ELR (cell line): Measurements from ENCODE around the gene NPAS3.

ENCODE experiments used
- DNase-seq: peaks from one replicate; pipeline ENCODE4 v3.0.0-alpha.2; 2015; ENCODE audit warnings: low read depth

NPAS3 gene

DNA sequence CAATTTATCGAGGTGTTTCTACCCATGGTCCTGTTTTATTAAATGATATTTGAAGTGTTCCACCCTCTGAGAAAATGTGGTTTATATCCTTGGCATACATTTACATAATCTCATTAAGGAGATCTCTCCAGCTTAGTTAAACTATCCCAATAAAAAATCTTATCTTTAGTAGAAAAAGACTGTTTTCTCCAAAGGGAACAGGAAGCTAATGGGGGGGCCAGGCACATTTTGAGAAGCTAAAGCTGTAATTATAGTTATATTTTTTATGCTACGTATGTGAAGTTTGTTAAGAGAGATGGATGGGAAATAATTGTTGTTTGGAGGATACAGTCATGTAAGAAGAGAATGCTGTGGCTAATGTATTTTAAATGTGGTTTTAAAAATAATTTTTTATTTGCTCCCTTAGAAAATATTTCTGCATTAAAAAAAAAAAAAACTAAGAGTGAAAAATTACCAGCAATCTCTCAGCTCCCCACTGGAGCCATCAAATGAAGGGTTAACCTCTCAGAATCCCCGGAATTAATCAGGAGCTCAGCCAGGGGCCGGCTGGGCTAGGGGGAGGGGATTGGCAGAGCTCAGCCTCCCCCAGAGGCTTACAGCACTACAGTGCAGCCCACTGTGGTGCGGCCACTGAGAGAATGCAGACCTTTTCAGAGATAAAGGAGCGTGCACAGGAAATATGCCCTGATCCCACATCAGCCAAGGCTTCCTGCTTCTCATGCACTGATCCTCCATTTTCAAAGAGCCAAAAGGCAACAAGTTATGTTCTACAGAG is 826.4 kb downstream of the NPAS3 start:
- no peak for DNase-seq

- DNase-seq, result no peak
Measured at GRCh38 chr14:33767586-33768457, 829.1 kb downstream of the NPAS3 start.

DNA sequence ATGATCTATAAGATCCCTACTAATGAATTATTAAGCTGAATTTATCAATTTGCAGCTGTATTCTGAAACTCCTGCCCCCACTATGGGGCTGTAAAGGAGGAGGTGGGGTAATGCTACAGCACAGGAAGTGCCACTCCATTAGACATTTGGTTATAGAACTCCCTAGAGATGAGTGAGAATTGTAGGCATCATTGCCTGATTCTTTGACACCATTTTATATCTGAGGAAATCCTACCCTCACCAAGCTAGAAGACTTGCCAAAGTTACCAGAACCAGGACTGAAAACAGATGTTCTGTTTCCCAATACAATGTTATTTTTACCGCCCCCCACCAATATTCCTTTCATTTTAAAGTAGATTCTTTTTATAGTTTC is 829.8 kb downstream of the NPAS3 start:
- no peak for DNase-seq

DNA sequence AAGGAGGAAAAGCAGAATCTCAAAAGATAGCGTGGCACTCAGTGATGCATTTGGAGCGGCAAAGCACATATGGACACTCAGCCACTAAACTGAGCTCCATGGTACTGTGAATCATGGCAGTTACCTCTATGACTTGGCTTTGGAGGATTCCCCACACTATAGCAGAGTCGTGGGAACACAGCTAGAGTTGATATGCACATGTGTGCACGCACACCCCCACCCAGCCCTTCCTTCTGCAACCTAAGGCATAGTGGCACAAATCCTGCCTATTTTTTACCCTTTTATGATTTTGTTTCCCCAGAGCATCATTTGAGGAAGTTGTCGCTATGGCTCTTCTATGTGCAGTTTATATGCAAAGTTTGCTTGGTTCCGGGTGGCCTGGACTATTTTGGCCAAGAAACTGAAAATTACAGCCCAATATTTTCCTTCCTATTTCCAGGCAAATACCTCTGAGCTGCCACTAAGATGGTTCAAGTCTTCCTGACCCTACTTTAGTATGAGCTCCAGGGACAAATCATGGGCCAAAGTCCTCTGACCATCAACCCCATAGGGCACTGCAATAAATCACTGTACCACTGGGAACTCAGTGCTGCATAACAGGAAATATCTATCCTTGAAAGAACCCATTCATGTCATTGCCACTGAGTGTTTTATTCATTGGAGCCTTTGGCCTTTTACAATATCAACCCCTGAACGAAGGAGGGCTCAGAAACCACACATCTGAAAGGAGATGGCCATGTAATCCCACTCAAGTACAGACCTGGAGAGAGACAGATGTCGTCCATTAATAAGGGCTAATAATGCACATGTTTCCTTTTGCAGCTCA is 834.7 kb downstream of the NPAS3 start:
- DNase-seq, result no peak

DNA sequence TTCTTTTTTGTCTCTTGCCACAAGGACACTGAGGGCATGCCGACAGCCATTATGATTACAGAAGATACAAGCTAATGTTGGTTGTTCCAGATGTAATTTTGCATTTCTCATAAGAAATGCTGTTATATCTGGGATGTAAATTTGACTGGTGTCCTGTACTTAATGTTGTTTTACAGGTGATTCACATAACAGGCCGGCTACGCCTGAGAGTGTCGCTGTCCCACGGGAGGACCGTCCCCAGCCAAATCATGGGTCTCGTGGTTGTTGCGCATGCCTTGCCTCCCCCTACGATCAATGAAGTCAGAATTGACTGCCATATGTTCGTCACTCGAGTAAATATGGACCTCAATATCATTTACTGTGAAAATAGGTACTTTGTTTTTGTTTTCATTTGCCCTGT is 835.5 kb downstream of the NPAS3 start:
- no peak for DNase-seq

DNA sequence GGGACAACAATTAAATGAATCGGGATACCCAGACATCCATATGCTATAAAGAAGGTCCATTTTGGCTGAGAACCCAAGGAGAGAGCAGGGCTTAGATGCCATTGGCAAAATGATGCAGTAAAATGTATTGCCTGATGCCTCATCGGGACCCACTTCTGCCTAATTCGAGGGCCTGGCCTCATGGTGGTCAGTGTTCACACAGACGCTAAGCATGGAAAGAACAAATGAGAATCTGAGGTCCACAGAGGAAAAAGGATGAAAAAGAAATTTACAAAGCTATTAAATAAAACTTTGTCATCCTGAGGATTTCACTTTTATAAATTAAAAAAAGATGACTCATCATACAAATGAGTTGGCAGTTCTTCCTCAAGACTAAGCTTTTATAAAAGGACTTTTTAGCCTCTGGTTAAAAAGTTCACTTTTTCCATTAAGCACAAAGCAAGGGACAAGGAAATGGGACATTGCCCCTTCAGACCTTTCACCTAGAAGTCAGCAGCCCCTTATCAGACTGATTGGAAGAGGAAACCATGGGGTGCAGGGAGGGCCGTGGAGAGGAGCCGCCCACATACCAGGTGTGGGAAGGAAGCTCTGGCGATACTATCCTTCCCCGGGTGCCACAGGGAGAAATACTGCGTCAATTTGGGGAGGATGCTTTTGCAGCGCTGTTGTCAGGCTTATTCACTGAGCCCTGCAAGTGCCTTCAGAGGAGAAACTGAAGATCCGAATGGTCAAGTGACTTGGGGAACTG is 836.2 kb downstream of the NPAS3 start:
- DNase-seq, result peak; percentile 17

- DNase-seq, result no peak
Measured at GRCh38 chr14:33776871-33777270, 838.2 kb downstream of the NPAS3 start.

- DNase-seq, result peak; percentile 49
Measured at GRCh38 chr14:33777681-33778080, 839.0 kb downstream of the NPAS3 start.

- DNase-seq, result no peak
Measured at GRCh38 chr14:33780035-33780434, 841.4 kb downstream of the NPAS3 start.

GRCh38 chr14:33781236-33781635 is 842.6 kb downstream of the NPAS3 start:
- DNase-seq, result peak; percentile 11

DNA sequence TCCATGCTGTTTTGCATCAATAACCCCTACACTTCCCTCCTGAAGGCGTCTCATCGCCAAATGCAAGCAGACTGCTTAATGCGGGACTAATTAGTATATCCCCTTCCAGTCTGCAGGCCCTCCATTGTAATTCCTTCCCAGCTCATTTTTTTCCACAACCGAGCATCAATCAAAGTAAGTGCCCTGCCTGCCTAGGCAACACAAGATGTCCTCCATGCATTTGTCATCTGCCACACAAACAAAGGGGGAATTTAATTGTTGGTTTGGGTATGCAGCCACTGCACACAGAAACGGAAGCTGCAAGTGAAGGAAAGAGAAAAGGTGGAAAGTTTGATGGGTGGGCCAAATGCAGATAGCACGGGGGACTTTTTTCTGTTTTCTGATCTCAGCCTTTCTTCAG is 844.2 kb downstream of the NPAS3 start:
- no peak for DNase-seq

DNA sequence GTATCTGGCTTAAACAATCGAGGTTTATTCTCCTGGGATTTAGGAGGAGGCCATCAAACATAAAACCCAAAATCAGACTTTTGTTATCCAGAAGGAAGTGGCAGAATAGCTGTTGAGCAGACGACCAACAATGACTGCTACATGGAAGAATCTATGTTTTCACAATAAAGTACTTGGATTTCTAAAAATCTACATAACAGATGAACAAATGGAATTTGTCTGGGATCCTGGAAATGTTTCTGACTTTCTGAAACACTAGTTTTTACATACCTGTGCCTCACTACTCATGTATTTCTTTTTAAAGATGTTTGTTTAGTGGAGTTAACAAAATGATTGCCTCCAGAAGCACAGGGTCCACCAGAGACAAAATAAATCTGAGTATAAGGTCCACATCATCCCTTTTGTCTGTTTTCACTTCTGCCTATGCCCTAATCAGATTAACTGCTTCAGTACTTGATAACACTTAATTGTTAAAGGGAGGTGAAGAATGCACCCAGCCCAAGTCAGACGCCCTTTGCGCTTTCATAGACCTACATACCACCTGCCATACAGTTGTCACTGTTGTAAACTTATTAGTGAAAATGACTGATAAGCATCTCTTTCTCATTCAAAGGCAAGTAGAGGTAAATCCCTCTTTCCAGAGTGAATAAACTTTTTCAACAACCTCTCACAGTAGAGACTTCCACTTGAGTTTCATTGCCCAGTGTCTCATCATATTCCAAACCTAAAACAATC is 847.6 kb downstream of the NPAS3 start:
- no peak for DNase-seq

GRCh38 chr14:33788161-33788560 is 849.5 kb downstream of the NPAS3 start:
- DNase-seq, result no peak

GRCh38 chr14:33790996-33791395 is 852.3 kb downstream of the NPAS3 start:
- no peak for DNase-seq

DNA sequence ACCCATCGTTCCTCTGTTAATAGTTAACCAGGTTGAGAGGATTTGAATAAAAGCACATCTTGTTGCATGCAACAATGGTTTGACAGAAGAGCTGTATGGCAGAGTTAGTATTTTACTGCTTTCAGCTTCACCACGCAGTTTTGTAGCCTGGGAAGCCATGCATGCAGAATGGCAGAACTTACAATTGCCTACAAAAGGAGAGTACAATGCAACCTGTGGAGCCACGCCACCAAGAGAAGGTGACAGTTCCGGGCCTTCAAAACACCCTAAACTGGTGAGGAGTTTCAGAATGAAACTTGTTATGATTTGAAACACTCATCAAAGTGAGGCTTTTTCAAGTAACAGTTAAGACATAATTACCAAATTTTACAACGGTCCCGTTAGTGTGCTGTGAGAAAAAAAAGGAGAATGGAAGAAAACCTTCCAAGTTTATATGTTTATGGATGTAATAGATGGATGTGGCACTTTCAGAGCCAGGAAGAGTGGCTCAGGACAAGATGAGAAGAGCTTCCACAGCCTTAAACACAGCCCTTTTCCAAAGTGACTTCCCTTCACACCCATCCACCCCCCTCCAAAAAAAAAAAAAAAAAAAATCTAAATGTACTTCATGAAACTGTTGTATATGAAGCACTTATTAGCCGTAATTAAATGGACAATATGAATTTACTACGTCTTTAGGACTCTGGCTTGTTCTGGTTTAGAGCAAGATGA is 853.5 kb downstream of the NPAS3 start:
- no peak for DNase-seq

- DNase-seq, result peak; percentile 76
Measured at GRCh38 chr14:33792720-33793368, 854.2 kb downstream of the NPAS3 start.

GRCh38 chr14:33793398-33794110 is 854.9 kb downstream of the NPAS3 start:
- DNase-seq, result no peak

DNA sequence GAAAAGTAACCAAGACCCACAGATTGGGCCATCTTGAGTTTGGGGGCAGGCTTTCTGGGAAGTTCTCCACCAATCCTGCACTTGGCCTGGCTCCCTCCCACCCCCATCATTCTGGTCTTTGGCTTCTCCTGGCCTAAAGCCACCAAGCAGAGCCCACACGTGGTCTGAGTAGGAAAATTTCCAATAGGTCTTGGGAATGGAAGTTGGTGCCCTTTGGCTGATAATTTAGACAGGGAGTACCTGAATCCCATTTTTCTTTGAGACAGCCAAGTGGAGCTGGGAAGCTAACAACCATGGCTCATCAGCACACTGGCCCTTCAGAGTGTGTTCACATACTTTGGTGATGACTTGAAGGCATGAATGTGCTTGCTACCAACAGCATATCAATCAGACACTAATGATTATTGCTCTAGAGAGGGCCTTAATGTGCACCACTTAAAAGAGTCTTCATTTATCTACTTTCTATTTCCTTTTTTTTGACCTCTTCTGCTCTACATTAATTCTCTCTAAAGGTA is 856.2 kb downstream of the NPAS3 start:
- DNase-seq, result peak; percentile 11

DNA sequence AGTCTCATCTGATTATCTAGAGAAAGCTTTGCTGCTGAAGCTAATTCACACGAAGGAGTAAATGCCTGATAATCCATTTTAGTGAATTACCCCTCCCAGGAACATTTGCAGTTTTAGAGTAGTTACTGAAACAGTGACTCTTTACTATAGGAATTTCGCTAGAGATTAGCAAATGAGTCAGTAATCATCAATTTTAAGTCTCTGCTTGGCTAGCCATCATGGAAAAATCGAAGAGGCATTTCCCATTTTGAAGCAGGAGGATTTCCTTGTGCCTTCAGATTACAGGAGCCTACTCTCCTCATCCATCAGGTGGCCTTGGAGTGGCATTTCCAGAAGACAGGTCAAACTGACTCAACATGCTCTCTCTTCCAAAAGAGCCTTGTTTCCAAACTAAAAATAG is 857.7 kb downstream of the NPAS3 start:
- DNase-seq, result peak; percentile 14
